ENCODE results near the gene GRIN2A. TPM values are rescaled to one million over a fixed set of nuclear protein-coding genes. Genes with fewer than 3 reads are reported as not detected.

GRIN2A gene
- total RNA-seq, 3 donors from 2014 or later: 0.29 to 0.33 TPM; not detected in 1

DNA sequence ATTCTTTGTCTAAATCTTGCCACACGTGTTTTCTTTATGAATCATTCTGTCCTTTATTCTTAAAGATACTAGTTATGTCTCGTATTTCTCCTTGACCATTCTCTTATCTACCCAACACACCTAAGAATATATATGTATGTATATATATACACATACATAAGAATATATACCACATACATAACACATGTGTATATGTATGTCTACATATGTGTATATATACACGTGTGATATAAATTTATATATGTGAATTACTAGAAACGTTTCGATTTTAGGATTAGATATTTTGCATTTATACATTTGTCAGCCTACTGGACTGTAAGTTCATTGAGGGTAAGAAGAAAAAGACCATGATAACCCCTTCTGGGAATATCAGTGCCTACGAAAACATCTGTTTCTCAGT lies 388.6 kb downstream of the GRIN2A start:
- Histone ChIP-seq H3K4me1 (no peaks in the 10 kb centered on the region), H3K4me3 (no peak overlapping the region)

DNA sequence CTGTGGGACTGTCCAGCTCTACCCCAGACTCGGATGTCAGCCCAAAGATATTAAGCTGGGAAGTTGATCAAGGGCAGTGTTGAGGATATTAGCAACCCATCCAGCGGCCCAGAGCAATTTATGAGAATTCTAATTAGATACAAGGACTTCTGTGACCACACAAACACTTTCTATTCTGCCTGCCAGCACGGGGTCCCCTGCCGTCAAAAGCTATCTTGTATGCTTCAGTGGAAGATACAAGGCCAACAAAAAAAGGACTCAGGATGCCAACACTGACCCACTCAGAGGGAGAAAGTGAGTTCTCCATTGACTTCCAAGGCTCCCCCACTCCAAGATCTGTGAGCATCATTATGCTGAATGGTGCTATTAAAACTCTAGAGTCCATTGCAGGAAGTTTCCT lies 390.7 kb downstream of the GRIN2A start:
- intact Hi-C loops (cut with DNase I; ENCODE audit: low total_unique reads): no loop called here
- Histone ChIP-seq H3K4me1 (no peaks in the 10 kb centered on the region), H3K27me3 (no peaks in the 10 kb centered on the region), H3K9me3 (no peaks in the 10 kb centered on the region), H3K27ac (no peak overlapping the region), H3K36me3 (no peaks in the 10 kb centered on the region), H3K4me3 (no peak overlapping the region)
- no peak for DNase-seq (ENCODE audit: low spot score in 2 of 2)
- TF ChIP-seq, protein P1, sequence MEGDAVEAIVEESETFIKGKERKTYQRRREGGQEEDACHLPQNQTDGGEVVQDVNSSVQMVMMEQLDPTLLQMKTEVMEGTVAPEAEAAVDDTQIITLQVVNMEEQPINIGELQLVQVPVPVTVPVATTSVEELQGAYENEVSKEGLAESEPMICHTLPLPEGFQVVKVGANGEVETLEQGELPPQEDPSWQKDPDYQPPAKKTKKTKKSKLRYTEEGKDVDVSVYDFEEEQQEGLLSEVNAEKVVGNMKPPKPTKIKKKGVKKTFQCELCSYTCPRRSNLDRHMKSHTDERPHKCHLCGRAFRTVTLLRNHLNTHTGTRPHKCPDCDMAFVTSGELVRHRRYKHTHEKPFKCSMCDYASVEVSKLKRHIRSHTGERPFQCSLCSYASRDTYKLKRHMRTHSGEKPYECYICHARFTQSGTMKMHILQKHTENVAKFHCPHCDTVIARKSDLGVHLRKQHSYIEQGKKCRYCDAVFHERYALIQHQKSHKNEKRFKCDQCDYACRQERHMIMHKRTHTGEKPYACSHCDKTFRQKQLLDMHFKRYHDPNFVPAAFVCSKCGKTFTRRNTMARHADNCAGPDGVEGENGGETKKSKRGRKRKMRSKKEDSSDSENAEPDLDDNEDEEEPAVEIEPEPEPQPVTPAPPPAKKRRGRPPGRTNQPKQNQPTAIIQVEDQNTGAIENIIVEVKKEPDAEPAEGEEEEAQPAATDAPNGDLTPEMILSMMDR (IDR thresholded peaks at IDR 0.05): no peak
- no peak for TF ChIP-seq POLR2A (IDR thresholded peaks at IDR 0.05)
- no peak for TF ChIP-seq POLR2AphosphoS5 (IDR thresholded peaks at IDR 0.05)

More for the DNA sequence above, 388.6 kb downstream of the GRIN2A start:
- TF ChIP-seq POLR2AphosphoS5 (IDR thresholded peaks at IDR 0.05) (no peak), POLR2A (IDR thresholded peaks at IDR 0.05) (no peak)
- TF ChIP-seq, protein P1 (IDR thresholded peaks at IDR 0.05): no peak
- intact Hi-C loops (cut with DNase I; ENCODE audit: low total_unique reads): no loop called here
- H3K9me3 ChIP-seq: no peaks in the 10 kb centered on the region
- no peaks in the 10 kb centered on the region for H3K27me3 ChIP-seq
- DNase-seq (ENCODE audit: low spot score in 2 of 2): no peak
- no peaks in the 10 kb centered on the region for H3K36me3 ChIP-seq
- no peak overlapping the region for H3K27ac ChIP-seq

DNA sequence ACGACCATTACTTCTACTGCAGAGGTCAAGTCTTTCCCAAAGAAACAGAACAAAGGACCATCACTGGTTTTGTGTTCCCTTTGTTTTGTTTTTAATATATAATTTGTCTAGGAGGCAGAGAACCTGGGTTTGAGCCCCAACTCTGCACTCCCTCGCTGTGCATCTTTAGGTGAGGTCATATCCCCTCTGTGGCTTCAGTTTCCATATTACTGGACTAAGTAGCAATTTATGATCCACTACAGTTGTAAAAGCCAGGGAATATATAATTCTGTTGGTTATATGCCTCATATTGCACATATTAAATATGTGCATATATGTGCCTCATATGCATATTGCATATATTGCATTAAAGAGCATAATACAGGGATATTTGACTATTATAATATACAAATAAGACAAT lies 392.0 kb downstream of the GRIN2A start:
- no peak for DNase-seq (ENCODE audit: low spot score in 2 of 2)
- Histone ChIP-seq H3K9me3 (no peaks in the 10 kb centered on the region), H3K36me3 (no peaks in the 10 kb centered on the region), H3K4me1 (no peaks in the 10 kb centered on the region), H3K27ac (no peak overlapping the region), H3K27me3 (no peaks in the 10 kb centered on the region), H3K4me3 (no peak overlapping the region)
- TF ChIP-seq POLR2A (IDR thresholded peaks at IDR 0.05) (no peak), POLR2AphosphoS5 (IDR thresholded peaks at IDR 0.05) (no peak)
- TF ChIP-seq, protein P1 (IDR thresholded peaks at IDR 0.05): no peak
- intact Hi-C loops (cut with DNase I; ENCODE audit: low total_unique reads): no loop called here

DNA sequence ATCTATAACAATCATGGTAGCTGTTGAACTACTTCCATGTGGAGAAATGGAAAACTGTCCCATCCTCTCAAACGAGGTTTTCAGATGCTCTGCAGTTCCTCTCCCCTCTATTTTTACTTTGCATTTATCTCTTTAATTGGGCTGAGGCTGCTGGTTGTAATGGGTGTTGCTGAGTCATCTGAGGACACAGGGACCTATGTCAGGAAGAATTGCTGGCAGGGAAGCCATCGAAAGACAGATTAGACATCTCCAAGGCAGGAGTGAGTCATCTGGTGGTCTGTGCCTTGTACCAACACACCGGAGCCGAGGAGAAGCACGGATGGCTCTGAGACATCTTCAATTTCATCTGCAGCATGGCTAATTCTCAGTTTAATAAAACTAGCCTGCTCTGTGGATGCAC lies 394.5 kb downstream of the GRIN2A start:
- H3K4me3 ChIP-seq: no peak overlapping the region
- no peaks in the 10 kb centered on the region for H3K4me1 ChIP-seq
- no peak for TF ChIP-seq POLR2AphosphoS5 (IDR thresholded peaks at IDR 0.05)
- DNase-seq (ENCODE audit: low spot score in 2 of 2): no peak
- H3K36me3 ChIP-seq: no peaks in the 10 kb centered on the region
- no peaks in the 10 kb centered on the region for H3K27me3 ChIP-seq
- no peak overlapping the region for H3K27ac ChIP-seq
- intact Hi-C loops (cut with DNase I; ENCODE audit: low total_unique reads): no loop called here
- no peaks in the 10 kb centered on the region for H3K9me3 ChIP-seq

DNA sequence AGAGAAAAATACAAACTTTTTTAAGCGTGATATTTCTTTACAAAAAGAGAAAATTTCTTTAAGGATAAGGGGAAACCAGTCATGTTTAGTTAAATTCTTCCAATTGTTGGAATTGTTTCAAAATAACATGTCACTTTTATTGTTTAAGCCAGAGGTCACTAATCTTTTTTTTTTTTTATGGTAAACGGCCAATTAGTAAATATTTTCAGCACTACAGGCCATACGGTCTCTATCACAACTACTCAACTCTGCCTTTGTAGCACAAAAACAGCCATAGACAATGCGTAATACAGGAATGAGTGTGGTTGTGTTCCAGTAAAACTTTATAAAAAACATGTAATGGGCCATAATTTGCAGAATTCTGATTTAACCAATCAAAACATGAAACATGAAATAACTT lies 401.4 kb downstream of the GRIN2A start:
- H3K4me1 ChIP-seq: no peaks in the 10 kb centered on the region
- no peak overlapping the region for H3K4me3 ChIP-seq
- no peak for DNase-seq (ENCODE audit: low spot score in 2 of 2)
- intact Hi-C loops (cut with DNase I; ENCODE audit: low total_unique reads): no loop called here
- no peaks in the 10 kb centered on the region for H3K36me3 ChIP-seq
- no peak overlapping the region for H3K27ac ChIP-seq
- TF ChIP-seq POLR2A (IDR thresholded peaks at IDR 0.05): no peak
- no peaks in the 10 kb centered on the region for H3K9me3 ChIP-seq
- no peaks in the 10 kb centered on the region for H3K27me3 ChIP-seq

DNA sequence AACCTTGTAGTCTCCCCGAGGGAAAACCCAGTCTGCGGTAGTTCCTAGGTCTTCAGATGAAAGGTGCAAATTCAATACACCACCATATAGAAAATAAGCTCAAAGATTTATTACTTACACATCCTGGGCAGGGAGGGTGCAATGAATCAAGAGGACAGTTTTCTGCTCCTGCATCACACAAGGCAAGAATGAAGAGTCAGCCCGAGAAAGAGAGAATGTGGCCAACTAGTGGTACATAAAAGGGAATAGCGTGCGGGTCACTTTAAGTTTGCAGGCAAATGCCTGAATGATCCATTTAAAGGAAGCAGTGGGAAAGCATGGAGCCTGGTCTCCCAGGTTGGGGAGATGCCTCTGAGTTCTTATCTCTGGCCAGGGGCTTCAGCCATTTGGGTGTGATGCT lies 403.4 kb downstream of the GRIN2A start:
- no peaks in the 10 kb centered on the region for H3K27me3 ChIP-seq
- no peaks in the 10 kb centered on the region for H3K9me3 ChIP-seq
- H3K4me3 ChIP-seq: no peak overlapping the region
- TF ChIP-seq, protein P1 (IDR thresholded peaks at IDR 0.05): no peak
- TF ChIP-seq POLR2A (IDR thresholded peaks at IDR 0.05) (no peak), POLR2AphosphoS5 (IDR thresholded peaks at IDR 0.05) (no peak)
- no peaks in the 10 kb centered on the region for H3K36me3 ChIP-seq
- no peak overlapping the region for H3K27ac ChIP-seq
- no peaks in the 10 kb centered on the region for H3K4me1 ChIP-seq
- no peak for DNase-seq (ENCODE audit: low spot score in 2 of 2)
- intact Hi-C loops (cut with DNase I; ENCODE audit: low total_unique reads): no loop called here
